HG03354 (cell line): Measurements from ENCODE around the gene NFATC1.
A peak's percentile ranks its signal among the peaks of the same experiment; 100 is the strongest.

Experiments
- ATAC-seq: cut with Tn5 transposase; IDR thresholded peaks from one replicate; pipeline ENCODE4 v1.9.1; 2021; ENCODE audit warnings: mild to moderate bottlenecking; ENCODE audit not compliant: unreplicated experiment, poor library complexity, severe bottlenecking

Gene NFATC1

GRCh38 chr18:79386547-79386946 is 9.2 kb upstream of the NFATC1 start:
- ATAC-seq, result no peak

- no peak for ATAC-seq
These were observed 8.5 kb upstream of the NFATC1 start for GRCh38 chr18:79387214-79387613.

DNA sequence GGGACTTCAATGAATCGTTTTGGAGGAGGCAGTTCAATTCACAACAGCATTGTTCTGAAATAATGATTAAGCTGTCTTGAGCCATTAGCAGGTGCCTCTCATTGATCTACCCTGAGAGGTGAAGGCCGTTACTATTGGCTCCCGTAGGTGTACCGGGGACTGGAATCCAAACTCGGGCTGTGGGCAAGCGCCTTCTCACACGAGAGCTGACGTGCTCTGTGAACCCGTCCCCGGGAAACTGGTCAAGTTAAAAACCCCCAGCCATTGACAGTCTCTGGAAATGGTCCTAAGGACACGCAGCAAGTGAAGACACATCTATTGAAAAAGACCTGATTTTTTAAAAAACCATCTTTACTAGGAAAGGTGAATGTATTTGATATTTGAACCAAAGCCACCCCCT is 8.1 kb upstream of the NFATC1 start:
- ATAC-seq, result no peak

GRCh38 chr18:79388043-79388442 is 7.7 kb upstream of the NFATC1 start:
- no peak for ATAC-seq

DNA sequence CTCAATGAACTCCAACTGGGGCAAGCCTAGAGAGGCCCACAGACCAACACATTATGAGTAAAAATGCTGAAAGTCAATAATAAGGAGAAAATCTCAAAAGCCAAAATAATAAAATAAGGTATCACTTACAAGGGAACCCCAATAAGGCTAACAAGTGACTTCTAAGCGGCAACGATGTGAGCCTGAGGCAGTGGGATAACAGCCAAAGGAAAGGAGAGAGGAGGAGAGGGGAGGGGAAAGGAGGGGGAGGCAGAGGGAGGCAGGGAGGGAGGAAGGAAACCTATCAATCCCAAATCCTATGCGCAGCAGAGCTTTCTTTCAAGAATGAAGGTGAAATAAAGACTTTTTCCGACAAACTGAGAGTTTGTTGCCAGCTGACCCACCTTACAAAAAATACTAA is 6.0 kb upstream of the NFATC1 start:
- ATAC-seq, result no peak

GRCh38 chr18:79392226-79392625 is 3.5 kb upstream of the NFATC1 start:
- no peak for ATAC-seq

- no peak for ATAC-seq
These were observed 2.5 kb upstream of the NFATC1 start for GRCh38 chr18:79393181-79393634.

GRCh38 chr18:79393635-79394533 is 1.8 kb upstream of the NFATC1 start:
- ATAC-seq, result peak; percentile 26

- ATAC-seq, result peak; percentile 23
These were observed 1.0 kb upstream of the NFATC1 start for GRCh38 chr18:79394534-79395307.

DNA sequence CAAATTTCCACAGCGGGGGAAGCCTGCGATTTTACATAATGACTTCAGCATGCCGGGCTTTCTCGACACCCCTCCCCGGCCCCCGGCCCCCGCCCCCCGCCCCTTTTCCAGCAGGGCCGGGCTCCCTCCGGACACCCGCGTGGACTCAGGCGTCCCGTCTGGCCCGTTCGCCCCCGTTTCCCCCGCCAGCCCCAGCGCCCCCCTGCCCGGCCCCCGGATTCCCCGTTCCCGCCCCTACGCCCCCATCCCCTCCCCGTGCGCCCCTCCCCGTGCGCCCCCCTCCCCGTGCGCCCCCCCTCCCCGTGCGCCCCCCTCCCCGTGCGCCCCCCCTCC is 456 bp upstream of the NFATC1 start:
- no peak for ATAC-seq

- ATAC-seq, result no peak
These were observed 909 bp downstream of the NFATC1 start for GRCh38 chr18:79396431-79397246.

DNA sequence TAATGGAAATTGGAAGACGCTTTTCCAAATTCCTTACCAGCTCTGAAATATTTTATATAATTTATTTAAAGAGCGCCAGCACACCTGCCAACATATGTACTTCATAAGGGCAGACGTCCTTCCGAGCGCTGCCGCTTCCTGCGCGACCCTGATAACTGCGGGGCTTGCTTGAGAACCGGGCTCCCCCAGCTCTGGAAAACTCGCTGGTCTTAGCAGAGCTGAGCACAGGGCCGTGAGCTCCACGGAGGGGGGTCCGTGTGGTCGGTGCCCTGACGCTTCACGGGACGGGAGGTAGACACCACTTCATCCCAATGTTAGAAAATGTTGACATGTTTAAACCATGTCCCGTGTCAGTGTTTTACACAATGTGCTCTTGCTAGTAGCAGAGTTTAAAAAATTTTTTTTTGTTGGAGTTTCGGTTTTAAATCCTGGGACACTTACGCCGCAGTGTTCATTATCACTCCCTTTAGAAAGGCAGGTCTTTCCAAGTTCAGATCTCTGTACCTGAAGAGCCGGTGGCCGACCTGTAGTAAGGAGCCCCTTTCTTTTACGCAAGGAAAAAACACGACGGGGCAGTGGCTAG is 1.6 kb downstream of the NFATC1 start:
- ATAC-seq, result no peak

DNA sequence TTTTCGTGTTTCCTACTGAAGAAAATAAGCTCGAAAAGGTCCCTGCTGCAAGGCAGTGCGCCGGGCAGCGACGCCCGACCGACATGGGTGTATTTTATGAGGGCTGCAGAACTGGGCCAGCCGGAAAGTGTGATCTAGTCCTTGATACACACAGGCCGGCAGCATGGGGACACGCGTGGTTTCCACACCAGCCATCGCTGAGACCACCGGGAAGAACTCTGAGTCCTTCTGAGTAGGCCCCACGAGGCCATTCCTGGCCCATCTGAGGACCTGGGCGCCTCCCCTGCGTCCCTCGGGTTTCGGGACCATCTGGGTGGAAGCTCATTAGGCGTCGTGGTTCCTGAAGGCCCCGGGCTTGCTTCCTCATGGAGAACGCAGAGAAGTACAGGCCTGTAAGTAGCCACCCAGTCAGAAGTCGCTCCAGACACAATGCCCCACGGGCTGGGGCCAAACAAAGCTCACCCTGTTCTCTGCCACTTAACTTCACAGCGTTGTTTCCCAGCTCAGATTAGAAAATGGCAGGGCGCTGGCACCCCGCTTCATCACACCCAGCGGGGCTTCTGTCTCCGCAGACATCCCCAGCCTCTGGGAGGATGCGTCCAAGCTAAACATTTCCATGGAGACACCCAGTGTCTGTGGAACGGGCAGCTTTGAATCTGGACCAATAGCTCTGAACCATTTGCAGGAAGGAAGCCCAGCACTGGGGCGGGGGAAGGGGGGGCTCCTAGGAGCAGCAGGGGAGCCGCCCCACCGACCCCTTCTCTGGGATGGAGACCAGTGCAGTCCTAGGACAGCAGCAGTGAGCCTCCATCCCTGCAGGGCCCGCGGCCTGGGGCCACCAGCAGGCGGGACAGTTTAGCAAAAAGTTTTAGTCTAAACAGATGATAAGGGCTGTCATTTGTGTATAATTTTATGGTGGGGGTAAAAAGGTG is 2.4 kb downstream of the NFATC1 start:
- ATAC-seq, result no peak

DNA sequence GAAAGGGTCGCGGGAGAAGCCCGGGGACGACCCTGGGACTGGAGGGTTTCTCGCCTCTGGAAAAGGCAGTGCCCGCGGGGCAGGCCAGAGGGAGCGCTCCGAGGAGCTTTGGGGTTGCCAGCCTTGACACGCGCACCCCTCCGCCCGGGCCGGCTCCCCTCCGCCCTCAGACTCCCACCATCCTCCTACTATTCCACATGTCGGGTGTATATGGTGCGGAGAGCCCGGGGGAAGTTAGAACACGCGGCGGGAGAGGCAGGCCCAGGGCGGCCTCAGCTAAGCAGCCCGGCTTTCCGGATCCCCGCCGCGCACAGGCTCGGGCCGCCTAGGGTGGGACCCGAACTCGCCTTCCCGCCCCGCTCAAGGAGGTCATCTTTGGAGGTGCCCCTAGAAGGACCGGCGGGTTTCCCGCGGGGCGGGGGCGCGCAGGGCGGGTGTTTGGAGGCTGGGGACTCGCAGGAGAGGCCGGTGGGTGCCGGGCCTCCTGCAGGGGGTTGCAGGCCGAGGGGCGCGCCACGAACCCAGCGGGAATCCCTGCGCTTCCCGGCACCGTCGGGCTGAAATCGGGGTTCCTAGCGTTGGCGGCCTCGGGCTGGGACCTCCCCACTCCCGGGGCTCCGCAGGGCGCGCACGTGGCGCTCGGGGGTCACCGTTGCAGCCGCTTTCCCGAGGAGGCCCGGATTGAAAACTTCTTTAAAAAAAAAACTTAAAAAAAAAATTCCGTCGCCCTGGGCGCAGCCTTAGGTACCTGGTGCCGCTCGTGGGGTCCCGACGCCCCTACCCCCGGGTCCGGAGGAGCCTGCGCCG is 3.7 kb downstream of the NFATC1 start:
- no peak for ATAC-seq

- peak; percentile 29 for ATAC-seq
These were observed 4.4 kb downstream of the NFATC1 start for GRCh38 chr18:79400091-79400590.

DNA sequence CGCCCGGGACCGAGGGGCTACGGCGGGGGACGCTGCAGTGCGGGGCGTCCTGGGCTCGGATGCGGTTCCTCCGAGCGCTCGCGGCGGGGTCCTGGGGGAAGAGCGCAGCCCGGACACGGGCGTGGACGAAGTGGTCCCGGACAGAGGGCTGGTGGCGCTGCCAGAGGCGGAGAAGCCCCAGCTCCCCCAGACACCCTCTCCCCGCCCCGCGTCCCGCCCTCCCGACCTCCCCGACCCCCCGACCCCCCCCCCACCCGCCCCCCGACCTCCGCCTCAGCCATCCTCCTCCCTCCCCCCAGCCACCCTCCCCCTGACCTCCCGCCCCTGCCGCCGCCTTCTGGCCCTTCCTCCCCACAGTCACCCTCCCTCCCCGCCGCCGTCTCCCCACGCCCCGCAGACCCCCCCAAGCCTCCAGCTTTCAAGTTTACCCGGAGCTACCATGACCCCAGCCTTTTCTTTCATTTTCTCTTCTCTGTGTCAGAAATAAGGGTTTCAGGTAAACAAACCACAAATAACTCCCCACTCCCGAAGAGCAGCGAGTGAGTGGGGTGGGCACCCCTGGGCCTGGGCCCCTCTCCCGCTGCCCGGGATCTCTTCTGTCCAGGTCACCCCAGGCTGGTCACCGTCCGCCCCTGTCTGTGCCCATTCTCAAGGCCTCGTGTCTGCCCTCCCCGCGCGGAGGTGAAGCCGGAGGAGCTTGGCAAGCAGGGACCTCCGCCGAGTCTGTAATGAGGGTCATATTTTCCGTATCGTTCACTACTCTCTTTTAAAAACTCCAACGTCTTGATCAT is 5.1 kb downstream of the NFATC1 start:
- peak; percentile 21 for ATAC-seq
